Fibroblast of lung (primary cell): Measurements from ENCODE around the gene SNRNP25.

Source experiments
- EZH2 ChIP-seq: IDR thresholded peaks from 2 replicates; pipeline ENCODE4 v1.5.1; 2012; ENCODE audit warnings: low read length, control low read depth, mild to moderate bottlenecking; ENCODE audit errors: missing control alignments
- TF ChIP-seq, protein P1 (sequence below), 2 donors: IDR thresholded peaks in 1 of 2; conservative IDR thresholded peaks in 1 of 2; 1 replicate in 1 of 2; 2 replicates in 1 of 2; pipeline ENCODE4 v1.5.1; 2011 to 2012; ENCODE audit warnings: low read length in 2 of 2, control low read depth in 1 of 2, inconsistent platforms in 1 of 2, low read depth in 1 of 2, mild to moderate bottlenecking in 1 of 2

DNA sequence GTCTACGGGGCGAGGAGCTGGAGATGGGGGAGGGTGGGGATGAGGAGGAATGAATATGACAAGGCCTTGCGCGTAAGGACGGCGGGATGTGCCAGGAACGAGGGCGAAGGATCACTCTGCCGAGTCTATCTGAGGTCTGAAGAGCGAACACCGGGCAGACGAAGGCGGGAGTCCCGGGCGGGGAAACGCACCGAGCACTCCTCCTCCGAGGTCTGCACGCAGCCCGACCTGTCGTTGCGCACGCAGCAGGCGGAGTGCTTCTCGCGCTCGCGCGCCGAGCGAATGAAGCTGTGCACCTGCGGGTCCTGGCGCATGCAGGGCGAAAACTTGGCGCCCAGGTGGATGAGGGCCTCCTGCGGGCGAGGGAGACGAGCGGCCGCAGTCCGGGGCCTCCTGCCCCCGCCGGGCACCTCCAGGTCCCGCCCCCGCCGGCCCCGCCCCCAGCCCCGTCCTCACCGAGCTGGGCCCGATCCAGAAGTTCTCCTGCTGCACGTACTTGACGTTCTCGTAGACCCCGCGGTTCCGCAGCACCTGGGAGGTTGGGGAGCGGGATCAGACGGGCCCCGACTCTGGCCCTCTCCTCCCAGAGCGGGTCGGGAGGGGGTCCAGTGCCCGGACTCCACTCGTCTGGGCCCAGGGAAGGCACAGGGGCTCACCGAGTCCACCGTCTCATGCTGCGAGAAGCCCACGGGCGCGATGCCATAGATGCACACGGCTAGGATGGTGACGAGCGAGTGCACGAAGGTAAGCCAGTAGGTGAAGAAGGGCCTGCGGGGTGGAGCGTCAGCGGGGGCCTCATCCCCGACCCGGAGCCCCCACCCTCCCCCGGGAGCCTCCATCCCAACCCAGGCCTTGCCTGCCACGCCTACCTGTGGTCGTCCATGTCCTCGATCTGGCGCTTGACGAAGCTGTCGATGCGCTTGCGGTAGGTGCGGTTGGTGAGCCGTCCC lies 7.6 kb downstream of the SNRNP25 start:
- no peak for TF ChIP-seq EZH2
- TF ChIP-seq, protein P1, sequence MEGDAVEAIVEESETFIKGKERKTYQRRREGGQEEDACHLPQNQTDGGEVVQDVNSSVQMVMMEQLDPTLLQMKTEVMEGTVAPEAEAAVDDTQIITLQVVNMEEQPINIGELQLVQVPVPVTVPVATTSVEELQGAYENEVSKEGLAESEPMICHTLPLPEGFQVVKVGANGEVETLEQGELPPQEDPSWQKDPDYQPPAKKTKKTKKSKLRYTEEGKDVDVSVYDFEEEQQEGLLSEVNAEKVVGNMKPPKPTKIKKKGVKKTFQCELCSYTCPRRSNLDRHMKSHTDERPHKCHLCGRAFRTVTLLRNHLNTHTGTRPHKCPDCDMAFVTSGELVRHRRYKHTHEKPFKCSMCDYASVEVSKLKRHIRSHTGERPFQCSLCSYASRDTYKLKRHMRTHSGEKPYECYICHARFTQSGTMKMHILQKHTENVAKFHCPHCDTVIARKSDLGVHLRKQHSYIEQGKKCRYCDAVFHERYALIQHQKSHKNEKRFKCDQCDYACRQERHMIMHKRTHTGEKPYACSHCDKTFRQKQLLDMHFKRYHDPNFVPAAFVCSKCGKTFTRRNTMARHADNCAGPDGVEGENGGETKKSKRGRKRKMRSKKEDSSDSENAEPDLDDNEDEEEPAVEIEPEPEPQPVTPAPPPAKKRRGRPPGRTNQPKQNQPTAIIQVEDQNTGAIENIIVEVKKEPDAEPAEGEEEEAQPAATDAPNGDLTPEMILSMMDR (conservative IDR thresholded peaks at IDR 0.05 in 1 of 2, IDR thresholded peaks at IDR 0.05 in 1 of 2; ENCODE audit: low read depth in 1 of 2, low read length in 2 of 2) = no peak
